HL-60 (cell line): Measurements from ENCODE around the gene MTCL1.

Experiments used
- POLR2AphosphoS5 ChIP-seq: IDR thresholded peaks from 2 replicates; pipeline ENCODE4 v1.6.1; 2012; ENCODE audit warnings: low read depth
- TF ChIP-seq, protein P1 (sequence below): IDR thresholded peaks from one replicate; pipeline ENCODE4 v1.5.1; 2011; ENCODE audit warnings: low read length, control low read depth, inconsistent platforms; ENCODE audit not compliant: insufficient read depth

- TF ChIP-seq, protein P1, sequence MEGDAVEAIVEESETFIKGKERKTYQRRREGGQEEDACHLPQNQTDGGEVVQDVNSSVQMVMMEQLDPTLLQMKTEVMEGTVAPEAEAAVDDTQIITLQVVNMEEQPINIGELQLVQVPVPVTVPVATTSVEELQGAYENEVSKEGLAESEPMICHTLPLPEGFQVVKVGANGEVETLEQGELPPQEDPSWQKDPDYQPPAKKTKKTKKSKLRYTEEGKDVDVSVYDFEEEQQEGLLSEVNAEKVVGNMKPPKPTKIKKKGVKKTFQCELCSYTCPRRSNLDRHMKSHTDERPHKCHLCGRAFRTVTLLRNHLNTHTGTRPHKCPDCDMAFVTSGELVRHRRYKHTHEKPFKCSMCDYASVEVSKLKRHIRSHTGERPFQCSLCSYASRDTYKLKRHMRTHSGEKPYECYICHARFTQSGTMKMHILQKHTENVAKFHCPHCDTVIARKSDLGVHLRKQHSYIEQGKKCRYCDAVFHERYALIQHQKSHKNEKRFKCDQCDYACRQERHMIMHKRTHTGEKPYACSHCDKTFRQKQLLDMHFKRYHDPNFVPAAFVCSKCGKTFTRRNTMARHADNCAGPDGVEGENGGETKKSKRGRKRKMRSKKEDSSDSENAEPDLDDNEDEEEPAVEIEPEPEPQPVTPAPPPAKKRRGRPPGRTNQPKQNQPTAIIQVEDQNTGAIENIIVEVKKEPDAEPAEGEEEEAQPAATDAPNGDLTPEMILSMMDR: no peak
- TF ChIP-seq POLR2AphosphoS5: no peak
Measured at GRCh38 chr18:8841781-8842485, 136.6 kb downstream of the MTCL1 start.
